HG02981 (cell line): ENCODE results near the gene SLC37A4.
"Not testable (repeated sequence)": the region's sequence is repeated elsewhere in the genome, so short reads cannot be mapped to it uniquely, and the experiment has no call there.

ENCODE experiments used
- ATAC-seq: cut with Tn5 transposase; IDR thresholded peaks from one replicate; pipeline ENCODE4 v1.9.1; 2021; ENCODE audit warnings: mild to moderate bottlenecking, moderate library complexity; ENCODE audit not compliant: unreplicated experiment

The SLC37A4 gene

DNA sequence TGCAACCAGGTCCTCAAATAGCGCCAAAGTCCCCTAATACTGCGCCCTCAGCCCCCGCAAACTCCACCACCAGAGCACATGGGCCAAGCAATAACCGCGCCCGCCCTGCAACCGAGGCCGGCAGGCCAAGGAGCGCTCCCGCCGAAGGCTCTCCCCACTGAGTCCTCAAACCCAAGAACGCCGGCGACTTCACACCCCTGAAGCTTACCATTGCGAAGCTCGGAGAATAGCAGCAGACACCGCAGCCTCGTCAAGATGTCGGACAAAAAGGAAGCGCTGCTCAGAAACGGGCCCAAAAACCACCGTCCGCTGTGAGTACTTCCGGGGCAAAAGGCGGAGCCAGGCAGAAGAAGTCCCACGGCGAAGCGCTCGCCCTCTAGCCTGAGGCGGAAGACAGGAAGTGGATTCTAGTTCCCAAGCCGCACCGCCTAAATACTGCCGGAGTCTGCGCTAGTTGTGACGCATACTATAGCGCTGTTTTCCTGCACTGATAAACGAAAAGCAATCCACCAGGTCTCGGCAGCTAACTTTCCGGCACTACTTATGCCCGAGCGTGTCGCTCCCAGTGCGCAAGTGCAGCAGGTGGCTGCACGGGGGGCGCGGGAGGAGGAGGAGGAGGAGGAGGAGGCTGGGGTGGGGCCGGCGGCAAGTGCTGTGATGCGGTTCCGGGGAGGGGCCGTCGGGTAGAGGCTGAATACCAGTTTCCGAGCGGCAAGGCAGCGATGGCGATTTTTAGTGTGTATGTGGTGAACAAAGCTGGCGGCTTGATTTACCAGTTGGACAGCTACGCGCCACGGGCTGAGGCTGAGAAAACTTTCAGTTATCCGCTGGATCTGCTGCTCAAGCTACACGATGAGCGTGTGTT lies 12.4 kb downstream of the SLC37A4 start, which contains the start of the genes RPS25 and TRAPPC4:
Gene RPS25, minus strand, starts transcription at position 270 of the 865 bp plus-strand sequence. Its CDS starts 59 bp downstream, at position 211.
Gene TRAPPC4, plus strand, starts transcription at position 693 of the 865 bp plus-strand sequence. Its CDS starts 30 bp downstream, at position 723.
- peak; percentile 87 for ATAC-seq

DNA sequence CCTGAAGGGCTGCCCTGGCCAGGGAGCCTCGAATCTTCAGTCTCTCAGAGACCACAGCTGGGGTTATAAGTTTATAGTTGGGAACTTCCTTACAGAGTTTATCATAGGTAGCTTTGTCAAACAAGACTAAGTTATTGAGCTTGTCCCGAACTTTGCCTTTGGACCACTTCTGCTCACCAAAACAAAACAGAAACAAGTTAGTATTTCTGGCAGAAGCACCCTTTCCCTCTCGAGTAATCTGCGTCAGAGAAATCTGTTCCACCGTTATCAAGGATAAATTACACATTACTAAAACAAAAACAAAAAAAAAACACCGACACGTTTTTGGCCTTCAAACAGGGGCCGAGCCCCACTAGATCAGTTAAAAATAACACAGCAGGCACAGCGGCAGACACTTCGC lies 13.3 kb downstream of the SLC37A4 start:
- ATAC-seq = not testable (repeated sequence)

- ATAC-seq = no peak
Observed at GRCh38 chr11:119016216-119017009, 14.3 kb downstream of the SLC37A4 start.

GRCh38 chr11:119015054-119015611 lies 15.5 kb downstream of the SLC37A4 start:
- ATAC-seq = no peak

DNA sequence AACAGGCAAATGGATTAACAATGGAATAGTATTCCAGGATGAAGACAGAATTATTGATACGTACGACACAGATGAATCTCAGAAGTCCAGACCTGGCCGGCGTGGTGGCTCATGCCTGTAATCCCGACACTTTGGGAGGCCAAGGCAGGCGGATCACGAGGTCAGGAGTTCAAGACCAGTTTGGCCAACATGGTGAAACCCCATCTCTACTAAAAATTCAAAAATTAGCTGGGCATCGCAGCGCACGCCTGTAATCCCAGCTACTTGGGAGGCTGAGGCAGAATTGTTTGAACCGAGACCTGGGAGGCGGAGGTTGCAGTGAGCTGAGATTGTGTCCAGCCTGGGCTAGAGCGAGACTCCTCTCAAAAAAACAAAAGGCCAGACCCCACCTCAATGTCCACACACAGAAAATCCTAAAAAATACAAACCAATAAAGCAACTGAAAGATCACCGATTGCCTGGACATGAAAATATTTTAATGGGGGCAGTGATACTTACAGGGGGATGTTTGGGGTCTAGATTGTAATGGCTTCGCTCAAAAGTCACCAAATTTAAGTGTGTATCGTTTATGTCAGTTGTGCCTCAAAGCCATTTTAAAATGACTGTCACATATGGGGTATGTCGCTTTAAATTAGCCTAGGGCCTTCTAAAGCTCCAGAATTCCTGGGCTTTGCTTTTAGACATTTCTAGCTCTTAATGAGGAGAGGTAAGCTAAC lies 16.3 kb downstream of the SLC37A4 start:
- ATAC-seq = no peak

DNA sequence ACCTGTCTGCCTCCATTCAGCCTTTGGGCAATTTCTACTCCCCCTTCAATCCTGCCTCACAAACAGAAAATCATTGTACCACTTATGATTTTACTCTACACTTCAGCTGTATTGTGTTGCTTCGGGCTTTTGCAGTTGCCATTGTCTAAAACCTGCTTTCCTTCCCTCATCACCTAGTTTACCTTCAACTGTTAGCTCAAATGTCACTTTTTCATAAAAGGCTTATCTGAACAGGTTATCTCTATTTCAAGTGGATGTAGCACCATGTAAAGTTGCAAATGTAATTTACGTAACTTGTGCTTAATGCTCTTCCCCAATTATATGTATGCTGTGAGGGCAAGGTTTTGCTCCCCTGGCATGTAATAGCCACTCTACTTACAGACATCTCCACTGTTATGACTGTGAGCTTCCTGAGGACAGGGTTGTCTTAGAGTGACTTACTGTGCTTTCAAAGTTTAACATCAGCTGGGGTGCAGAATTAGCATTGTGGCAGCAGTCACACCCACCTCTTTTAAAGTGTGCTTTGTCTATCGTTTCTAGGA lies 18.0 kb downstream of the SLC37A4 start:
- no peak for ATAC-seq

DNA sequence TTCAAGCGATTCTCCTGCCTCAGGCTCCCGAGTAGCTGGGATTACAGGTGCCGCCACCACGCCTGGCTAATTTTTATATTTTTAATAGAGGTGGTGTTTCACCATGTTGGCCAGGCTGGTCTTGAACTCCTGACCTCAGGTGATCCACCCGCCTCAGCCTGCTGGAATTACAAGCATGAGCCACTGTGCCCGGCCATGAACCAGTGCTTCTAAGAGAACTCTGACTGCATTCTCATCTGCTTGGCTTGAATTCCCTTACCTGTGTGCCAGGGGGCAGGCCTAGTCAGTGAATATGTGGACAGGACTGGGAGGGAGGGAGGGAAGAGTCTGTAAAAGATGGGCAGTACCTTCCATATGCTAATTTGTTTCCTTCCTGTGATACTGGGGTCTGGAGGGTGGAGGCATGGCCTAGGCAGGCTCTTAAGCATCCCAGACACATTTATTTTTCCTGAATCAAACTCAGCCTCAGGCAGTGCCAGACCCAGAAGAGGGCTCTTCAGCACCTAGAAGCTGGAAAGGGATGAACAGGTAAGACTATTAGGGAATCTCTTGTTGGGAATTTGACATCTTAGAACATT lies 19.1 kb downstream of the SLC37A4 start:
- no peak for ATAC-seq

GRCh38 chr11:119006656-119007055 lies 24.0 kb downstream of the SLC37A4 start:
- no peak for ATAC-seq

GRCh38 chr11:119000906-119001305 lies 29.8 kb downstream of the SLC37A4 start:
- no peak for ATAC-seq

- no peak for ATAC-seq
Observed at GRCh38 chr11:118998822-118999221, 31.9 kb downstream of the SLC37A4 start.

DNA sequence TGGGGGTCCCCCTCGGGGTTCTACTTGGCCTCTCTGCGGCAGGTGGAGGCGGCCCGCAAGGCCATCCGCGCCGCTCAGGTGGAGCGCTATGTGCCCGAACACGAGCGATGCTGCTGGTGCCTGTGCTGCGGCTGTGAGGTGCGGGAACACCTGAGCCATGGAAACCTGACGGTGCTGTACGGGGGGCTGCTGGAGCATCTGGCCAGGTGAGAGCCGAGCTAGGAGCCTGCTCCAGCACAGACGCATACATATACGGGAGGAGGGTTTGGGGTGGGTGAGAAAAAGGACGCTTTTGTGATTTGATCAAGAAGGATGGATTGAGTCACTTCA lies 32.3 kb downstream of the SLC37A4 start:
- ATAC-seq = no peak

DNA sequence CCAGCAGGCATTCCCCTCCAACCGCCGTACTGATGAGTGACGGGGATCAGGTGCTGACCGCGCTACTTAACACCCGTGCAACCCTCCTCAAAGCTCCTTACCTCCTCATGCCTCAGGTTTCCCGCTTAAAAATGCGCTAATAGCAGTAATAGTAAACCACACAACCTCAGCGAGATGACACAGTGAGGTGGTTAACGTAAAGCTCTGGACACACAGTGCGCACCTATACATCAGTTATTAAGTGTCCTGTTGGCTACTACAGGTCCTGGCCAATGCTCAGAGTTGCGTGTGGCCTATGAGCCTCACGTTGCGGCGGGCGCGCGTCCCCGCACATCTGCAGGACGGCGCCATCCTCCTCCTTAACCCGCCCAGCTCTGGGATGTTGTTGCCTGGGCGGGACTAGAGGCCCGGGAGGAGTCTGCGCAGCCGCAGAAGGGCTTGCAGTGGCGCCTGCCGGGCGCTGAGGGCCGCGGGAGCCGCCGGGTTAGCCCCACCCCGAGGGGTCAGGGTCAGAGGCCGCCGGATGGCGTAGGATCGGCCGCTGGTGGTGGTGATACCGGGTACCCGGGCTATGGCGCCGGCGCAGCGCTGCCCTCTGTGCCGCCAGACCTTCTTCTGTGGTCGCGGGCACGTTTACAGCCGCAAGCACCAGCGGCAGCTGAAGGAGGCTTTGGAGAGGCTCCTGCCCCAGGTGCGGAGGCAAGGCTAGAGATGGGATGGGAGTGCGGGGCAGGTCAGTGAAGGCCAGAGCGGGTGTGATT lies 32.9 kb downstream of the SLC37A4 start, which contains the start of gene CENATAC:
Gene CENATAC, plus strand, starts transcription at position 512 of the 761 bp plus-strand sequence. Its CDS starts 60 bp downstream, at position 572.
- peak; percentile 85 for ATAC-seq

- ATAC-seq = no peak
Observed at GRCh38 chr11:118996926-118997626, 33.6 kb downstream of the SLC37A4 start.

GRCh38 chr11:118991486-118992038 lies 39.1 kb downstream of the SLC37A4 start:
- ATAC-seq = not testable (repeated sequence)

- ATAC-seq = no peak
Observed at GRCh38 chr11:118988280-118988679, 42.4 kb downstream of the SLC37A4 start.

DNA sequence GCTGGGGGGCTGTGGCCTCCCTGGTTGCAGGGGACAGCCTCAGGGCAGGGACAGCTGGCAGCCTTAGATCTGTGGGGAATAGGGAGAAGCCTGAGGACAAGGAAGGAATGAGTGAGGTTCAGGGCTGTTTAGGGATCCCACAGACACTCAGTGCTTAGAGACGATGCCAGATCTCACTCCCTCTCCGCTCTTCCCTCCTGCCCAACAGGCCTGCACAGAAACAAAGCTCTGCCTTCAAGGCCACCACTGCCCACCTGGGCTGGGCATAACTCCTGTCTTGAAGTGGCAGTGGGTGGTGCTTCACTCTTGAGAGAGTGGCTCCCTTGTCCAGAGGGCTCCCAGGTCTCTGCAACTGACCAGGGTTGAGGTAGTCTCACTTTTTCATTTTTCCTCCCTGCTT lies 45.9 kb downstream of the SLC37A4 start:
- ATAC-seq = no peak

GRCh38 chr11:118984337-118984736 lies 46.3 kb downstream of the SLC37A4 start:
- ATAC-seq = not testable (repeated sequence)

DNA sequence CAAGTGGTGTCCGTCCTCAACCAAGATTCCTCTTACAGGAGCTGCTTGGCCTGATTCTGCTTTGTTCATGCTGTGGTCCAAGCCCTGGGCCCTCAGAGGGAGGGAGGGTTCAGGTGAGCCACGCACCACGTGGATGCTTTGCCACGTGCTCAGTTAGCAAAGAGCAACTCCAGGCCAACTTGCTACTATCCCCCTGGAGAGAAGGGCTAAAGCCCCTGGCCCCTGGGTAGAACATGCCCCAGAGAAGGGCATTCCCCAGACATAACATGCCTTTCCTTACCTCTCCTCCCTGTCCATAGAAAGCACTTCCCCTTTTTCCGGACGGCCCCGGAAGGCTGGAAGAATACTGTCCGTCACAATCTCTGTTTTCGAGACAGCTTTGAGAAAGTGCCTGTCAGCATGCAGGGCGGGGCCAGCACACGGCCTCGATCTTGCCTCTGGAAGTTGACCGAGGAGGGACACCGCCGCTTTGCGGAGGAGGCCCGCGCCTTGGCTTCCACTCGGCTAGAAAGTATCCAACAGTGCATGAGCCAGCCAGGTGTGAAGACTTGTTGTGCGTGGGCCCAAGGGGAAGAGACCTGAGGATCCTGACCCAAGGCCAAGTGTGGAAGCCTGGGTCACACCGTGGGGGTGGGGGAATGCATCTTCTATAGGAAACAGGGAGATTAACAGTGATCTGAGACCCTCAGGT lies 50.3 kb downstream of the SLC37A4 start:
- no peak for ATAC-seq
